GM21529 (cell line): ENCODE results near the gene FNDC3B.

ENCODE experiments used
- ATAC-seq: cut with Tn5 transposase; IDR thresholded peaks from one replicate; pipeline ENCODE4 v1.9.1; 2021; ENCODE audit not compliant: unreplicated experiment

FNDC3B gene

GRCh38 chr3:172257648-172258400, 218.4 kb downstream of the FNDC3B start:
- ATAC-seq, result no peak

GRCh38 chr3:172258624-172259023, 219.2 kb downstream of the FNDC3B start:
- ATAC-seq, result no peak

GRCh38 chr3:172259111-172259541, 219.7 kb downstream of the FNDC3B start:
- ATAC-seq, result no peak

- no peak for ATAC-seq
Observed at GRCh38 chr3:172259726-172260248, 220.4 kb downstream of the FNDC3B start.

GRCh38 chr3:172260381-172260780, 221.0 kb downstream of the FNDC3B start:
- ATAC-seq, result no peak

- no peak for ATAC-seq
Observed at GRCh38 chr3:172261054-172261453, 221.7 kb downstream of the FNDC3B start.

GRCh38 chr3:172262991-172263608, 223.7 kb downstream of the FNDC3B start:
- ATAC-seq, result no peak

GRCh38 chr3:172263781-172264486, 224.6 kb downstream of the FNDC3B start:
- no peak for ATAC-seq

- no peak for ATAC-seq
Observed at GRCh38 chr3:172266103-172266502, 226.7 kb downstream of the FNDC3B start.

- ATAC-seq, result no peak
Observed at GRCh38 chr3:172268425-172268824, 229.0 kb downstream of the FNDC3B start.

GRCh38 chr3:172268868-172269267, 229.5 kb downstream of the FNDC3B start:
- ATAC-seq, result no peak

- ATAC-seq, result peak; percentile 99
Observed at GRCh38 chr3:172270557-172271166, 231.3 kb downstream of the FNDC3B start.

GRCh38 chr3:172271386-172271976, 232.1 kb downstream of the FNDC3B start:
- no peak for ATAC-seq

GRCh38 chr3:172272698-172273097, 233.3 kb downstream of the FNDC3B start:
- ATAC-seq, result no peak

- ATAC-seq, result no peak
Observed at GRCh38 chr3:172273378-172273777, 234.0 kb downstream of the FNDC3B start.

- ATAC-seq, result no peak
Observed at GRCh38 chr3:172274906-172275305, 235.5 kb downstream of the FNDC3B start.

- ATAC-seq, result no peak
Observed at GRCh38 chr3:172275586-172275985, 236.2 kb downstream of the FNDC3B start.

- ATAC-seq, result peak; percentile 55
Observed at GRCh38 chr3:172276103-172276502, 236.7 kb downstream of the FNDC3B start.

GRCh38 chr3:172277151-172277652, 237.8 kb downstream of the FNDC3B start:
- no peak for ATAC-seq

- no peak for ATAC-seq
Observed at GRCh38 chr3:172279191-172279640, 239.8 kb downstream of the FNDC3B start.

- no peak for ATAC-seq
Observed at GRCh38 chr3:172279974-172280373, 240.6 kb downstream of the FNDC3B start.
